ENCODE measurements around the gene DPP10. TPM values are rescaled to one million over a fixed set of nuclear protein-coding genes. Genes with fewer than 3 reads are reported as not detected.

Gene DPP10
- total and polyA plus RNA-seq, 10 of the 15 experiments (the other 5 are each of a cell fraction or from before 2014, with no cell fraction given): not detected

- DNase-seq (ENCODE audit: low read depth, low spot score) (no peak), ATAC-seq (no peak), FAIRE-seq (no peak)
- SMC1A ChIA-PET (ENCODE audit: uncharacterized antibody, unreplicated experiment): no interaction called here
- H3K9ac ChIP-seq (ENCODE audit: control insufficient read depth, insufficient read depth, low read length): no peak overlapping the region
- in situ Hi-C loops (cut with MboI) (no loop called here), intact Hi-C loops (cut with micrococcal nuclease; ENCODE audit: unreplicated experiment) (no loop called here)
- WGBS (ENCODE audit: insufficient coverage, insufficient replicate concordance, low lambda C conversion rate, missing lambda C conversion rate): 30% methylated on average over 2 of the region's 2 CpGs
- CTCF ChIA-PET: interaction anchor here (1.0 kb wide), 1 partner anchor 11 kb away, joined by 3 read pairs; no protein-coding TSS in a partner anchor
- no peaks in the 10 kb centered on the region for H3K36me3 ChIP-seq (ENCODE audit: control insufficient read depth in 2 of 2, insufficient read depth in 2 of 2, low read length in 1 of 2)
- TF ChIP-seq FOXK2 (IDR thresholded peaks at IDR 0.05) (no peak), RCOR1 (conservative IDR thresholded peaks at IDR 0.05; ENCODE audit: low read depth, low read length) (no peak), IRF4 (IDR thresholded peaks at IDR 0.05; ENCODE audit: low read depth, low read length) (no peak), SMARCA5 (IDR thresholded peaks at IDR 0.05) (no peak), NR2C1 (IDR thresholded peaks at IDR 0.05) (no peak), CREB1 (IDR thresholded peaks at IDR 0.05; ENCODE audit: low read depth) (no peak), CBX3 (IDR thresholded peaks at IDR 0.05; ENCODE audit: borderline replicate concordance, low read depth) (no peak), MYB (IDR thresholded peaks at IDR 0.05; ENCODE audit: borderline replicate concordance, low read depth, low read length) (no peak), POU2F2 (IDR thresholded peaks at IDR 0.05; ENCODE audit: borderline replicate concordance, low read depth, low read length) (no peak)
- TF ChIP-seq, protein P1, sequence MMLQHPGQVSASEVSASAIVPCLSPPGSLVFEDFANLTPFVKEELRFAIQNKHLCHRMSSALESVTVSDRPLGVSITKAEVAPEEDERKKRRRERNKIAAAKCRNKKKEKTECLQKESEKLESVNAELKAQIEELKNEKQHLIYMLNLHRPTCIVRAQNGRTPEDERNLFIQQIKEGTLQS (IDR thresholded peaks at IDR 0.05; ENCODE audit: borderline replicate concordance, extremely low read depth, low read depth, low read length): no peak
- TF ChIP-seq, protein P2, sequence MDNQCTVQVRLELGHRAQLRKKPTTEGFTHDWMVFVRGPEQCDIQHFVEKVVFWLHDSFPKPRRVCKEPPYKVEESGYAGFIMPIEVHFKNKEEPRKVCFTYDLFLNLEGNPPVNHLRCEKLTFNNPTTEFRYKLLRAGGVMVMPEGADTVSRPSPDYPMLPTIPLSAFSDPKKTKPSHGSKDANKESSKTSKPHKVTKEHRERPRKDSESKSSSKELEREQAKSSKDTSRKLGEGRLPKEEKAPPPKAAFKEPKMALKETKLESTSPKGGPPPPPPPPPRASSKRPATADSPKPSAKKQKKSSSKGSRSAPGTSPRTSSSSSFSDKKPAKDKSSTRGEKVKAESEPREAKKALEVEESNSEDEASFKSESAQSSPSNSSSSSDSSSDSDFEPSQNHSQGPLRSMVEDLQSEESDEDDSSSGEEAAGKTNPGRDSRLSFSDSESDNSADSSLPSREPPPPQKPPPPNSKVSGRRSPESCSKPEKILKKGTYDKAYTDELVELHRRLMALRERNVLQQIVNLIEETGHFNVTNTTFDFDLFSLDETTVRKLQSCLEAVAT (IDR thresholded peaks at IDR 0.05): no peak
- no peaks in the 10 kb centered on the region for H4K20me1 ChIP-seq (ENCODE audit: control insufficient read depth, insufficient read depth)
- no peak overlapping the region for H3K4me3 ChIP-seq
- POLR2A ChIA-PET: no interaction called here
- H2AFZ ChIP-seq (ENCODE audit: control insufficient read depth, low read depth, low read length): no peak overlapping the region
- H3K27ac ChIP-seq (ENCODE audit: control insufficient read depth, insufficient read depth): no peak overlapping the region
- RAD21 ChIA-PET (ENCODE audit: unreplicated experiment): no interaction called here
- H3K4me1 ChIP-seq (ENCODE audit: control insufficient read depth, insufficient read depth, low read length): no peaks in the 10 kb centered on the region
- H3K9me3 ChIP-seq (replicated peaks; ENCODE audit: control insufficient read depth, insufficient read depth, low read length): no peaks in the 10 kb centered on the region
- H3K4me2 ChIP-seq (ENCODE audit: control insufficient read depth, insufficient read depth): no peak overlapping the region
- no peaks in the 10 kb centered on the region for H3K27me3 ChIP-seq (replicated peaks in 1 of 2; ENCODE audit: control insufficient read depth in 2 of 2, insufficient read depth in 2 of 2, low read length in 1 of 2)
- no peaks in the 10 kb centered on the region for H3K79me2 ChIP-seq (ENCODE audit: control insufficient read depth, insufficient read depth, low read length)
- no TSS peak for BruUV-seq (replicated peaks)
These were observed 641.3 kb downstream of the DPP10 start for GRCh38 chr2:115083711-115084110.

Measured in GM12878 (cell line).